Gastroesophageal sphincter (tissue), 4 donors: ENCODE data around the gene MPG. TPM values are rescaled to one million over a fixed set of nuclear protein-coding genes. Genes with fewer than 3 reads are reported as not detected.

Experiments used
- ATAC-seq: fragments of 150-250 bp; one replicate; pipeline ENCODE4 v1.9.1; 2016; ENCODE audit warnings: mild to moderate bottlenecking, moderate library complexity
- H3K27ac ChIP-seq, 4 donors: fragments of 200-600 bp; sonication (generic) in 3 of 4; 1 replicate in 3 of 4; 2 replicates in 1 of 4; pipeline ENCODE4 v1.5.1; 2016 to 2019
- H3K27me3 ChIP-seq: fragments of 200-600 bp; sonication (generic); one replicate; pipeline ENCODE4 v1.5.1; 2019
- H3K36me3 ChIP-seq, 2 donors: fragments of 200-600 bp; sonication (generic); one replicate each; pipeline ENCODE4 v1.5.1; 2019; ENCODE audit warnings: control low read depth in 1 of 2
- H3K4me1 ChIP-seq, 3 donors: fragments of 200-600 bp; sonication (generic); 1 replicate in 2 of 3; 2 replicates in 1 of 3; pipeline ENCODE4 v1.5.1; 2016 to 2019; ENCODE audit warnings: control low read depth in 2 of 3
- H3K4me3 ChIP-seq, 2 donors: fragments of 200-600 bp; sonication (generic); one replicate each; pipeline ENCODE4 v1.5.1; 2019; ENCODE audit warnings: mild to moderate bottlenecking in 1 of 2, moderate library complexity in 1 of 2
- H3K9me3 ChIP-seq, 3 donors: fragments of 200-600 bp; sonication (generic); one replicate each; pipeline ENCODE4 v1.5.1; 2017 to 2019; ENCODE audit warnings: control low read depth in 2 of 3
- EP300 ChIP-seq: sonication (generic); formaldehyde crosslinking; IDR thresholded peaks from one replicate; pipeline ENCODE4 v1.6.1; 2017; ENCODE audit warnings: antibody characterized with exemption, mild to moderate bottlenecking
- POLR2A ChIP-seq, 2 donors: fragments of 450-650 bp; IDR thresholded peaks; one replicate each; pipeline ENCODE4 v1.6.1; 2017; ENCODE audit warnings: antibody characterized with exemption in 2 of 2, mild to moderate bottlenecking in 2 of 2, moderate library complexity in 1 of 2
- POLR2AphosphoS5 ChIP-seq: sonication (generic); formaldehyde crosslinking; IDR thresholded peaks from one replicate; pipeline ENCODE4 v1.6.1; 2017; ENCODE audit warnings: antibody characterized with exemption
- WGBS, 2 donors: methylation state at CpG; one replicate each; pipeline ENCODE4 v1.1.5; 2018; ENCODE audit warnings: low coverage in 1 of 2; 5-methylcytosine and 5-hydroxymethylcytosine counted together
- total RNA-seq, 4 donors: library from RNA; depleted of rRNA; stranded (reverse); fragments of >200 nt; gene quantifications; one replicate each; pipeline ENCODE4 v1.1.0, GENCODE V29; 2016
- TF ChIP-seq, protein P1 (sequence below), 4 experiments: fragments of 200-600 bp in 2 of 4; fragments of 450-650 bp in 2 of 4; sonication (generic) in 1 of 4; IDR thresholded peaks; one replicate each; pipeline ENCODE4 v1.5.1; 2017 to 2019; ENCODE audit warnings: antibody characterized with exemption in 4 of 4, mild to moderate bottlenecking in 2 of 4, moderate library complexity in 2 of 4

MPG gene
- total RNA-seq, 4 donors from 2014 or later: 57.4 to 114 (median 92.4) TPM

DNA sequence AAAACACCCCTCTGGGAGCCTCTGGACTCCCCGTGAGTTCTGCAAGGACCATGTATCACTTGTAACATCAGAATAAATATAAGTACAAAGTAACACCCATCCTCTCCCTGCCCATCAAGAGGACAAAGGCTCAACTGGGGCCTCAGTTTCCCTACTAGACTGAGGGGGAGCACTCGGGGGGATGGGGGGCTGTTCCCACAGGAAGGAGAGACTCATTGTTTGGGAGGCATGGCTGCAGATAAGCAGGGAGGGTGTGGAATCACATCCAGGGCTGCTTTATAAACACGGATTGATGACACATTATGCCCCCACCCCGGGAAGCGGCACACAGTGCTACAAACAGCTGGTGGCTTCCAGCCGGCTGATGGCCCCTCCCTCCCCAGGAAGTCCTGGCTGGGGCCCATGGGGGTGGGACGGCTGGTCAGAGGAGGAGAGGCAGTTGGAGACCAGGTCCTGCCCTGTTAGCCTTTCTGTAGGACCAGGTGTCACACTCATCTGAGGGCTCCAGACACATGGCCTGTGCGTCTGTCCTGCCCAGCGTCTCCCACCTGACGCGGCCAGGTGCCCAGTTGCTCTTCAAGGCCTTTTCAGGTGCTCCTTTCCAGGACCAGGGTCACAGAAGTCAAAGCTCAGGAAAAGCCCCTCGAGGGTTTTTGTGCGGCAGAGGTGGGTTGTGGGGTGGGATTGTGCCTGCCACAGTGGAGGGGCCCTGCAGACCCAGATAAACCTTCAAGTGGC lies 1.3 kb upstream of the MPG start:
- H3K4me1 ChIP-seq: peaks cover 0 to 76% (median 42%) of the 10 kb centered on the region in 3 donors
- peak overlapping the region in 1 of 2 donors; percentile 95 for H3K4me3 ChIP-seq
- 27 to 50% methylated on average over 1 to 3 of the region's 13 CpGs for WGBS, 2 donors
- no peaks in the 10 kb centered on the region for H3K27me3 ChIP-seq
- peak overlapping the region; percentile 58 to 97 (median 94) for H3K27ac ChIP-seq
- peak; percentile 64 for ATAC-seq
- peak; percentile 9 to 24 for TF ChIP-seq POLR2A (IDR thresholded peaks at IDR 0.05)
- TF ChIP-seq, protein P1, sequence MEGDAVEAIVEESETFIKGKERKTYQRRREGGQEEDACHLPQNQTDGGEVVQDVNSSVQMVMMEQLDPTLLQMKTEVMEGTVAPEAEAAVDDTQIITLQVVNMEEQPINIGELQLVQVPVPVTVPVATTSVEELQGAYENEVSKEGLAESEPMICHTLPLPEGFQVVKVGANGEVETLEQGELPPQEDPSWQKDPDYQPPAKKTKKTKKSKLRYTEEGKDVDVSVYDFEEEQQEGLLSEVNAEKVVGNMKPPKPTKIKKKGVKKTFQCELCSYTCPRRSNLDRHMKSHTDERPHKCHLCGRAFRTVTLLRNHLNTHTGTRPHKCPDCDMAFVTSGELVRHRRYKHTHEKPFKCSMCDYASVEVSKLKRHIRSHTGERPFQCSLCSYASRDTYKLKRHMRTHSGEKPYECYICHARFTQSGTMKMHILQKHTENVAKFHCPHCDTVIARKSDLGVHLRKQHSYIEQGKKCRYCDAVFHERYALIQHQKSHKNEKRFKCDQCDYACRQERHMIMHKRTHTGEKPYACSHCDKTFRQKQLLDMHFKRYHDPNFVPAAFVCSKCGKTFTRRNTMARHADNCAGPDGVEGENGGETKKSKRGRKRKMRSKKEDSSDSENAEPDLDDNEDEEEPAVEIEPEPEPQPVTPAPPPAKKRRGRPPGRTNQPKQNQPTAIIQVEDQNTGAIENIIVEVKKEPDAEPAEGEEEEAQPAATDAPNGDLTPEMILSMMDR (IDR thresholded peaks at IDR 0.05): no peak
- peak; percentile 47 for TF ChIP-seq POLR2AphosphoS5
- TF ChIP-seq EP300: no peak
- H3K9me3 ChIP-seq: no peaks in the 10 kb centered on the region
- H3K36me3 ChIP-seq: peaks cover 0 to 21% of the 10 kb centered on the region in 2 donors

DNA sequence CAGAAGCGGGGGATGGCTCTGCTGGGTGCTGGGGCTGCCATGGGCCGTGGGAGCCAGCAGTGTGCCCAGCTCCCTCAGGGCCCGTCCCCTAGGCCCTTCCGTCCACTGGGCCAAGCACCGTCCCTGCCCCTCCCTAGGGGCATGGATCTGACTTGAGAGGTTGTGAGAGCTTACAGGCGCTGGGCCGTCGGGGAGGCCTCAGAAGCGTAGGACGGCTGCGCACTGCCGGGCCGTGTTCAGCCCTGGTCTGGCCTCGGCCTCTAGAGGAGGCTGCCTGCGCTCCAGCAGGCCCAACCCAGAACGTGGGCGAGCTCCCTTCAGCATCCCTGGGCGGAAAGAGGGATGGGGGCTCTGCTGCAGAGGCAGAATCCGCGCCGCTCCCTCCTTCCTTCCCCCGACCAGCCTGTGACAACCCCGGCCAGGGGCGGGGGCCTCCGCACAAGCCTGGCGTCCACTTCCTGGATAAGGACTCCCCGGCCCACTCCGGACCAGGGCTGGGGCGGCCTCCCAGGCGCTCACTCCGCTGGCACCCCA lies 685 bp upstream of the MPG start:
- peak overlapping the region; percentile 58 to 97 (median 94) for H3K27ac ChIP-seq
- H3K27me3 ChIP-seq: no peaks in the 10 kb centered on the region
- peaks cover 0 to 22% of the 10 kb centered on the region in 2 donors for H3K36me3 ChIP-seq
- peak overlapping the region; percentile 49 to 95 for H3K4me3 ChIP-seq
- no CpG with 5 or more reads among the region's 31 CpGs for WGBS, 2 donors
- peak; percentile 29 for ATAC-seq
- H3K4me1 ChIP-seq: peaks cover 0 to 74% (median 42%) of the 10 kb centered on the region in 3 donors
- TF ChIP-seq POLR2AphosphoS5 (no peak), POLR2A (IDR thresholded peaks at IDR 0.05) (no peak), EP300 (no peak)
- TF ChIP-seq, protein P1 (IDR thresholded peaks at IDR 0.05): no peak
- H3K9me3 ChIP-seq: no peaks in the 10 kb centered on the region

DNA sequence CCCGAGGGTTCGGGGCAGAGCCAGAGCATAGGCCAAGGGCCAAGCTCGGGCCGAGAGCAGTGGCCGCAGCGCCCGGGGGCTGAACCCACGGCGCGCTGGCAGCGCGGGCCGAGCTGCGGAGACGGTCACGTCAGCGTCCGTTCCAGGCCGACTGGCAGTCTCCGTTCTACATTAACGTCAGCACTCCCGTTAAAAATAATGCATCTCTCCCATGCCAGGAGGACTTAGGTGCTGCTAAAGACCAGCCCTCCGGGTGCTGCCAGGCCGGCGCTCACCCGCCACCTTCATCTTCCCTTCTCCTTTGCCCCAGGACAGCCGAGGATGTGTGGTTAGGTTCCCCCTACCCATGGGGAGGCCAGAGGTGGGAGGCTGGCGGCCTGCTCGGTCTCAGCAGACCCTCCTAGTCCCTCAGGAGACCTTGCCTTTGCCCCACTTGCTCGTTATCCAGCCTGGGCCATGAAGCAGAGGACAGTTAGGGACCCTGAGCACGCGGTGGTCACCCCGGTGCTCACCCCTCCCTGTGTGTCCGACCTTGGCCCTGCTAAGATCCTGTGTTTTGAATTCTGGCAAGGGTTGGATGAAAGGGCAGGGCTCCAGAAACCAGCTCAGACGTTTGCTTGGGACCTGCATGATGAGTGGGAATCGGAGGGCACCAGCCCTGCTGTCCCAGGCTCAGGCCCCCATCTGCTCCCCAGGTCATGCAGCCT lies 572 bp downstream of the MPG start:
- Histone ChIP-seq H3K36me3 (peaks cover 0 to 33% of the 10 kb centered on the region in 2 donors), H3K27ac (peak overlapping the region; percentile 58 to 97 (median 94)), H3K27me3 (no peaks in the 10 kb centered on the region), H3K4me3 (peak overlapping the region; percentile 49 to 95), H3K4me1 (peaks cover 0 to 68% (median 32%) of the 10 kb centered on the region in 3 donors), H3K9me3 (no peaks in the 10 kb centered on the region)
- peak; percentile 28 for ATAC-seq
- WGBS, 2 donors: 4 to 24% methylated on average over 6 to 9 of the region's 36 CpGs
- TF ChIP-seq, protein P1 (IDR thresholded peaks at IDR 0.05): no peak
- peak; percentile 13 for TF ChIP-seq POLR2AphosphoS5
- no peak for TF ChIP-seq POLR2A (IDR thresholded peaks at IDR 0.05)
- no peak for TF ChIP-seq EP300

DNA sequence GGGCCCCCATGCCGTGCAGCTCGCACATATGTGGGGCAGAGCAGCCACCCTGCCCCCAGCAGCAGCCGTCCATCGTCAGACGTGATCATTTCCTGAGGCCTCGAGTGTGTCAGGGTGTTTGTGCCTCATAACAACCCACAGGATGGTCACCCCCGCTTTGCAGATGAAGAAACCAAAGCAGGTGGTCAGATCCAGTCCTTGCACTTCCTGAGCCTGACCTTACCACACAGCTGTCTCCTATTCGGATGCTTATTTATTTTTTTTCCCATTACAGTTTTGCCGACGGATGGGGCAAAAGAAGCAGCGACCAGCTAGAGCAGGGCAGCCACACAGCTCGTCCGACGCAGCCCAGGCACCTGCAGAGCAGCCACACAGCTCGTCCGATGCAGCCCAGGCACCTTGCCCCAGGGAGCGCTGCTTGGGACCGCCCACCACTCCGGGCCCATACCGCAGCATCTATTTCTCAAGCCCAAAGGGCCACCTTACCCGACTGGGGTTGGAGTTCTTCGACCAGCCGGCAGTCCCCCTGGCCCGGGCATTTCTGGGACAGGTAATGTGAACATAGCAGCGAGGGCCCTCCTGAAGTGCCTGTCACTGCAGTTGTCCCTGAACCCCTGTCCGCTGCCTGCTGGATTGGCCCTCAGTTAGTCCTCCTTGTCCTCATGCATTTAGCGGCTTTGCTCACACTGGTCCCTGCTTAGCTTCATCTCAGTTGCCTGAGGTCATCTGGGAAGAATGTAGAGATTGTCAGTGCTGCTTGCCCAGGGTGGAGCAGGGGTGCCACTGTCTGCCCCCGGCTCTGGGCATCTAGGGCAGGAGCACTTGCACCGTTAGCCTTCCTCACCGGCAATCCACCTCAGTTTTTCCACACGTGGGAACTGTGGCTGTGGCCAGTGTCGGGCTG lies 1.4 kb downstream of the MPG start:
- 60 to 100% methylated on average over 1 to 3 of the region's 32 CpGs for WGBS, 2 donors
- Histone ChIP-seq H3K27me3 (no peaks in the 10 kb centered on the region), H3K27ac (peak overlapping the region in 3 of 4 donors; percentile 93 to 97 (median 96)), H3K4me1 (peaks cover 0 to 68% (median 39%) of the 10 kb centered on the region in 3 donors), H3K9me3 (no peaks in the 10 kb centered on the region), H3K36me3 (peaks cover 0 to 41% of the 10 kb centered on the region in 2 donors), H3K4me3 (peak overlapping the region in 1 of 2 donors; percentile 95)
- ATAC-seq: no peak
- TF ChIP-seq POLR2A (IDR thresholded peaks at IDR 0.05) (no peak), EP300 (no peak), POLR2AphosphoS5 (no peak)
- TF ChIP-seq, protein P1 (IDR thresholded peaks at IDR 0.05): no peak
